GM15510 (cell line): ENCODE data around the gene CYP2R1.

ENCODE experiments used
- POLR2A ChIP-seq: IDR thresholded peaks from 3 replicates; pipeline ENCODE4 v1.6.1; 2011; ENCODE audit warnings: borderline replicate concordance; ENCODE audit not compliant: insufficient read length; ENCODE audit errors: extremely low read depth

The CYP2R1 gene

DNA sequence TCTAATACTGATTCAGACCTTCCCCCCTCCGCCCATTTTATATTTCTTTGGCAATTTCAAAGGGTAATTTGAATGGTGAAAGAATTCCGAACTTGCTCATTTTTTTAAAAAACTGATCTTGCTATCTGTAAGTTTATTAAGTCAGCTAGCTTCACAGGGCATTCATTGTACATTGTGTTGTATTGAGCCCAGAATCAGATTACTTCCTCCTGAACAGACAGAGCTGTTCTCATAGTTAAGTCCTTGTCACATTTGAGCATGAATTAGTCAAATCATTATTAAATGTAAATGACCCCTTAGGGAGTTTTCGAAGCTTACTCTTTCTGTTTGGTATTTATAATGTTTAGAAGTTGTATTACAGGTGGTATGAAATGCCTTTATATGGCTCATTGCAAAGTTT is 34.4 kb downstream of the CYP2R1 start:
- TF ChIP-seq POLR2A = no peak

DNA sequence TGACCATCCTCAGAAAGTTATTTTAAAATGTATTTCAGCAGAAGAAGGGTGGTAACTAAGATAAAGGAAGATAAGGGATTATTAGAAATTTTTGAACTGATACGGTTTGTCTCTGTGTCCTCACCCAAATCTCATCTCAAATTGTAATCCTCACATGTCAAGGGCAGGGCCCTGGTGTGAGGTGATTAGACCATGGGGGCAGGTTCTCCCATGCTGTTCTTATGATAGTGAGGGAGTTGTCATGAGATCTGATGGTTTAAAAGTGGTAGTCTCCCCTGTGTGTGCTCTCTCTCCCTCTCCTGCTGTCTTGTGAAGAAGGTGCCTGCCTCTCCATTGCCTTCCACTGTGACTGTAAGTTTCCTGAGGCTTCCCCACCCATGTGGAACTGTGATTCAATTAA is 36.1 kb downstream of the CYP2R1 start:
- TF ChIP-seq POLR2A = no peak

DNA sequence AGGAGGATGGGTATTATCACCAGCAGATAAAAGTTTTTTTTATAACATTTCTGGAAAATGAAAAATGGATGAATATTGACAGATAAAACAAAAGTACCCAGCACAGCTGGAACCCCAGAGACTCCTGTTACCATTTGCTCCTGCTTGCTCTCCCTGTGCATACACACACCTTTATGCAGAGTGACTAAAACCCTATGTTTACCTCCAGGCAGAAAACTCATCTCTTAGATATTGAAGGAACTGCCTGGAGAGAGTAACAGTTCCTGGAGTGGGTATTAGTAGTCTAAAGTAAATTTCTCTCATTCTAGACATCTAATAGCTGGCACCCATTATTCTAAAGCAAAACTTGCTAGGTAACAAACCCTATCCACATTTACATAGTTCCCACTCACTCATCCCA is 38.0 kb downstream of the CYP2R1 start:
- TF ChIP-seq POLR2A = no peak

- no peak for TF ChIP-seq POLR2A
Observed at GRCh38 chr11:14852571-14853177, 39.4 kb downstream of the CYP2R1 start.

- no peak for TF ChIP-seq POLR2A
Observed at GRCh38 chr11:14842002-14842401, 50.0 kb downstream of the CYP2R1 start.

DNA sequence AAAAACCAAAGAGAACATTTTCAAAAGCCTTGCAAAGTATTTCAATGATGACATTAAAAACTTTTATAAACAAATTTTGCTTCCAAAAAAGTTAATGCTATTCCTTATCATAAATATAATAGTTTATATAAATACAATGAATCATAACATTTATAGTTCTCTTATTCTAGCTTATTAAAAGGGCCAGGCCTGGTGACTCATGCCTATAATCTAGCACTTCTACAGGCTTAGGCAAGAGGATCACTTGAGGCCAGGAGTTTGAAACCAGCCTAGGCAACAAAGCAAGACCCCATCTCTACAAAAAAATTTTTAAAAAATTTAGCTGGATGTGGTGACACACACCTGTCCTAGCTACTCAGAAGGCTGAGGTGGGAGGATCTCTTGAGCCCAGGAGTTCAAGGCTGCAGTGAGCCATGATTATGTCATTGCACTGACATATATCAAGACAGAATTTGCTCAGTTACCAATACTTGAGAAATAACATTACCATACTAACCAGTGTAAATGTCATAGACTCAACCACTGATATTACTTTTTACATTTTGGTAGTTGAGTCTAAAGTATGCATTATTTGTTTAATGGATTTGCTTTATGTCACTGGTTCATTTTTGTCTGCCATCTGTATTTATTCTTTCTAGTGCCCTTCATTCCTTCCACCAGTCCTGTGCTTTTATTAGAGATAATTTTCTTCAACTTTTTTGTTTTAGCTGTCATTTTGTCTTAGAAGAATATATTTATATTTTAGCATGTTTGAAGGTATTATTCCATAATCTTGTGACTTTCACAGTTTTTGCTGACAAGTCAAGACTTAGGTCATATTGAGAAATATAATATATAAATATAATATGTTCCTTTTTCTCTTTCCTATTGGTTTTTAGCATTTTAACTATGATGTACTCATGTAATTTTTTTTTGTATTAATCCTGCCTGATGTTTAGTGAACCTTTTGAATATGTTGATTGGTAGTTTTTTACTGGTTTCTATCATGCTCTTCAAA is 56.2 kb downstream of the CYP2R1 start:
- TF ChIP-seq POLR2A = no peak
